ENCODE measurements around the gene NRCAM.

- no peak for TF ChIP-seq CTCF (IDR thresholded peaks at IDR 0.05)
- no peak for TF ChIP-seq POLR2A (IDR thresholded peaks at IDR 0.05)
Observed at GRCh38 chr7:108285003-108285368, 171.2 kb downstream of the NRCAM start.

Measured in lower leg skin (tissue), 3 donors.